Spleen (tissue), 11 donors: Measurements from ENCODE around the gene PCNX4. TPM values are rescaled to one million over a fixed set of nuclear protein-coding genes. Genes with fewer than 3 reads are reported as not detected.

Source experiments
- DNase-seq: peaks from one replicate; pipeline ENCODE4 v3.0.0-alpha.2; 2020
- H3K27ac ChIP-seq, 8 donors: fragments of 200-600 bp; sonication (generic) in 7 of 8; 1 replicate in 4 of 8; 2 replicates in 4 of 8; pipeline versions ENCODE4 v1.5.0 to v1.8.0; 2016 to 2021; ENCODE audit warnings: inconsistent platforms in 4 of 8, mild to moderate bottlenecking in 4 of 8, moderate library complexity in 1 of 8
- H3K27me3 ChIP-seq, 7 donors: fragments of 200-600 bp; sonication (generic) in 6 of 7; replicated peaks in 1 of 7; 1 replicate in 4 of 7; 2 replicates in 3 of 7; pipeline versions ENCODE4 v1.5.0 to v1.8.0; 2016 to 2021; ENCODE audit warnings: inconsistent platforms in 3 of 7, mild to moderate bottlenecking in 1 of 7
- H3K36me3 ChIP-seq, 6 donors: fragments of 200-600 bp; sonication (generic) in 5 of 6; 1 replicate in 4 of 6; 2 replicates in 2 of 6; pipeline versions ENCODE4 v1.5.0 to v1.8.0; 2016 to 2021; ENCODE audit warnings: inconsistent platforms in 2 of 6
- H3K4me1 ChIP-seq, 6 donors: fragments of 200-600 bp; sonication (generic) in 5 of 6; 1 replicate in 3 of 6; 2 replicates in 3 of 6; pipeline versions ENCODE4 v1.5.0 to v1.8.0; 2016 to 2021; ENCODE audit warnings: inconsistent platforms in 3 of 6
- H3K4me3 ChIP-seq, 8 donors: fragments of 200-600 bp; sonication (generic) in 7 of 8; 1 replicate in 4 of 8; 2 replicates in 4 of 8; pipeline versions ENCODE4 v1.5.0 to v1.8.0; 2016 to 2021; ENCODE audit warnings: inconsistent platforms in 4 of 8, mild to moderate bottlenecking in 4 of 8, moderate library complexity in 2 of 8
- H3K9me3 ChIP-seq, 8 donors: fragments of 200-600 bp; sonication (generic) in 7 of 8; 1 replicate in 4 of 8; 2 replicates in 4 of 8; pipeline versions ENCODE4 v1.5.0 to v1.8.0; 2016 to 2021; ENCODE audit warnings: inconsistent platforms in 4 of 8
- CTCF ChIP-seq, 11 experiments: fragments of 200-600 bp in 7 of 11; fragments of 450-650 bp in 4 of 11; sonication (generic) in 4 of 11; IDR thresholded peaks in 8 of 11; conservative IDR thresholded peaks in 3 of 11; 1 replicate in 7 of 11; 2 replicates in 4 of 11; pipeline versions ENCODE4 v1.4.0 to v1.8.0; 2016 to 2021; ENCODE audit warnings: antibody characterized with exemption in 11 of 11, inconsistent platforms in 4 of 11, mild to moderate bottlenecking in 1 of 11
- POLR2A ChIP-seq, 3 donors: fragments of 450-650 bp; IDR thresholded peaks; one replicate each; pipeline ENCODE4 v1.5.1; 2017; ENCODE audit warnings: antibody characterized with exemption in 3 of 3, mild to moderate bottlenecking in 1 of 3
- POLR2AphosphoS5 ChIP-seq, 3 donors: sonication (generic); formaldehyde crosslinking; IDR thresholded peaks; one replicate each; pipeline ENCODE4 v1.5.1; 2017; ENCODE audit warnings: antibody characterized with exemption in 3 of 3
- WGBS, 5 donors: extraction: QIAGEN DNeasy Blood & Tissue Kit in 3 of 5; methylation state at CpG; one replicate each; pipeline versions ENCODE4 v1.1.5 to v1.1.7; 2013 to 2018; 5-methylcytosine and 5-hydroxymethylcytosine counted together
- intact Hi-C: fragments of 100-400 bp; cut with DNase I; formaldehyde crosslinking; loops from one replicate; pipeline ENCODE4 v1.15.0; 2023; ENCODE audit warnings: low total_unique reads
- polyA plus RNA-seq, 3 donors: library from polyadenylated mRNA; stranded (reverse); fragments of 200-250 nt; gene quantifications; one replicate each; pipeline ENCODE4 v1.2.1, GENCODE V29; 2013
- total RNA-seq, 7 donors: library from RNA; depleted of rRNA in 3 of 7; stranded (reverse); fragments of >200 nt in 3 of 7; fragmentation: NEBNext Ultra II Directional in 4 of 7; extraction: Animal tissue kit (Norgen Biotek cat#: 25700) in 4 of 7; gene quantifications; one replicate each; pipeline versions ENCODE4 v1.1.0 to v1.2.1, GENCODE V29; 2016 to 2021
- donor health status: healthy with polysubstance abuse.
- donor health status: DM: no; HTN: no; CAD: no; lungs with moderate emphysema.
- donor health status: DM: no; HTN: no; CAD: no.
- donor health status: Bipolar disorder and iron deficiency.
- donor health status: healthy.
- donor health status: DM: no; HTN: no; CAD: no.
- donor health status: DM: yes; HTN: yes; CAD: no.

PCNX4 gene
- total and polyA plus RNA-seq, 10 donors = 11.5 to 102 (median 41.2) TPM

- Histone ChIP-seq H3K4me3 (no peak overlapping the region), H3K27ac (no peak overlapping the region), H3K4me1 (no peaks in the 10 kb centered on the region), H3K9me3 (no peaks in the 10 kb centered on the region), H3K27me3 (no peaks in the 10 kb centered on the region), H3K36me3 (no peaks in the 10 kb centered on the region)
- intact Hi-C loops = no loop called here
- TF ChIP-seq CTCF (IDR thresholded peaks at IDR 0.05 in 8 of 11, conservative IDR thresholded peaks at IDR 0.05 in 3 of 11) = no peak
- no peak for TF ChIP-seq POLR2A (IDR thresholded peaks at IDR 0.05)
- no peak for TF ChIP-seq POLR2AphosphoS5 (IDR thresholded peaks at IDR 0.05)
- no peak for DNase-seq
Measured at GRCh38 chr14:60085085-60085484, 6.6 kb upstream of the PCNX4 start.

GRCh38 chr14:60085693-60086092 lies 6.0 kb upstream of the PCNX4 start:
- WGBS, 5 donors = 93 to 97% (median 94%) methylated on average over 3 of the region's 3 CpGs
- no peak for DNase-seq
- no peak for TF ChIP-seq CTCF (IDR thresholded peaks at IDR 0.05 in 8 of 11, conservative IDR thresholded peaks at IDR 0.05 in 3 of 11)
- Histone ChIP-seq H3K27ac (no peak overlapping the region), H3K4me1 (peaks cover 0 to 2% (median under 1%) of the 10 kb centered on the region in 6 donors), H3K36me3 (no peaks in the 10 kb centered on the region), H3K27me3 (no peaks in the 10 kb centered on the region), H3K9me3 (no peaks in the 10 kb centered on the region), H3K4me3 (no peak overlapping the region)
- intact Hi-C loops = no loop called here

GRCh38 chr14:60087668-60088067 lies 4.1 kb upstream of the PCNX4 start:
- Histone ChIP-seq H3K36me3 (no peaks in the 10 kb centered on the region), H3K4me3 (no peak overlapping the region), H3K27me3 (no peaks in the 10 kb centered on the region), H3K27ac (no peak overlapping the region), H3K4me1 (peaks cover 0 to 10% (median 5%) of the 10 kb centered on the region in 6 donors), H3K9me3 (no peaks in the 10 kb centered on the region)
- intact Hi-C loops = no loop called here
- WGBS, 5 donors = 83 to 95% (median 91%) methylated on average over 3 of the region's 3 CpGs
- DNase-seq = no peak
- no peak for TF ChIP-seq POLR2A (IDR thresholded peaks at IDR 0.05)
- no peak for TF ChIP-seq CTCF (IDR thresholded peaks at IDR 0.05 in 8 of 11, conservative IDR thresholded peaks at IDR 0.05 in 3 of 11)
- TF ChIP-seq POLR2AphosphoS5 (IDR thresholded peaks at IDR 0.05) = no peak

- 48 to 81% (median 61%) methylated on average over 4 of the region's 4 CpGs for WGBS, 5 donors
- Histone ChIP-seq H3K27me3 (no peaks in the 10 kb centered on the region), H3K4me1 (peaks cover 13 to 25% (median 21%) of the 10 kb centered on the region in 6 donors), H3K4me3 (no peak overlapping the region), H3K27ac (no peak overlapping the region), H3K9me3 (no peaks in the 10 kb centered on the region), H3K36me3 (no peaks in the 10 kb centered on the region)
- intact Hi-C loops = no loop called here
- no peak for DNase-seq
- TF ChIP-seq POLR2A (IDR thresholded peaks at IDR 0.05) (no peak), POLR2AphosphoS5 (IDR thresholded peaks at IDR 0.05) (no peak), CTCF (IDR thresholded peaks at IDR 0.05 in 8 of 11, conservative IDR thresholded peaks at IDR 0.05 in 3 of 11) (no peak)
Measured at GRCh38 chr14:60089221-60089620, 2.5 kb upstream of the PCNX4 start.
